B cell (primary cell): ENCODE results near the gene DYNC1I1. TPM values are rescaled to one million over a fixed set of nuclear protein-coding genes. Genes with fewer than 3 reads are reported as not detected.

Experiments used
- ATAC-seq: fragments of 200-7000 bp; cut with Tn5 transposase; one replicate; pipeline ENCODE4 v1.10.0; 2021; ENCODE audit warnings: low read depth, mild to moderate bottlenecking, moderate number of reproducible peaks, moderate library complexity
- CTCF ChIA-PET: fragments of 350-600 bp; sonication (Branson Sonifier 250); formaldehyde crosslinking; loops from one replicate; lab custom pipeline; 2021; ENCODE audit warnings: antibody characterized with exemption, inconsistent platforms; lab: Charles Lee
- POLR2A ChIA-PET: fragments of 350-600 bp; sonication (Branson Sonifier 250); formaldehyde crosslinking; loops from one replicate; lab custom pipeline; 2021; ENCODE audit warnings: antibody characterized with exemption; lab: Charles Lee
- DNase-seq: peaks from one replicate; pipeline ENCODE4 v3.0.0; 2013
- H2AFZ ChIP-seq: 2 replicates; pipeline ENCODE4 v1.6.1; 2012; ENCODE audit warnings: mild to moderate bottlenecking, low read depth, low read length; ENCODE audit not compliant: insufficient read depth, poor library complexity, severe bottlenecking
- H3K27ac ChIP-seq, 2 donors: 1 replicate in 1 of 2; 2 replicates in 1 of 2; pipeline ENCODE4 v1.5.1; 2012 to 2013; ENCODE audit warnings: low read length in 2 of 2, mild to moderate bottlenecking in 2 of 2, moderate library complexity in 1 of 2
- H3K27me3 ChIP-seq, 4 experiments: fragments of 200-600 bp in 1 of 4; sonication (generic) in 1 of 4; replicated peaks in 1 of 4; 1 replicate in 2 of 4; 2 replicates in 2 of 4; pipeline versions ENCODE4 v1.6.1 to v1.7.0; 2013 to 2016; ENCODE audit warnings: low read length in 3 of 4, mild to moderate bottlenecking in 2 of 4, mixed read lengths in 1 of 4, moderate library complexity in 1 of 4; ENCODE audit not compliant: insufficient read depth in 4 of 4, control insufficient read depth in 3 of 4; ENCODE audit errors: control extremely low read depth in 1 of 4
- H3K36me3 ChIP-seq, 2 experiments: replicated peaks in 1 of 2; 1 replicate in 1 of 2; 2 replicates in 1 of 2; pipeline versions ENCODE4 v1.6.1 to v1.7.1; 2013; ENCODE audit warnings: low read length in 1 of 2; ENCODE audit not compliant: insufficient read depth in 2 of 2, control insufficient read depth in 1 of 2; ENCODE audit errors: control extremely low read depth in 1 of 2, extremely low read depth in 1 of 2
- H3K4me1 ChIP-seq, 2 donors: fragments of 200-600 bp in 1 of 2; sonication (generic) in 1 of 2; 1 replicate in 1 of 2; 2 replicates in 1 of 2; pipeline versions ENCODE4 v1.5.1 to v1.6.1; 2013 to 2017; ENCODE audit warnings: low read length in 2 of 2; ENCODE audit not compliant: control insufficient read depth in 2 of 2, insufficient read depth in 2 of 2
- H3K4me2 ChIP-seq: replicated peaks from 2 replicates; pipeline ENCODE3; 2012; ENCODE audit warnings: mild to moderate bottlenecking, low read depth, low read length; ENCODE audit not compliant: poor library complexity, severe bottlenecking
- H3K4me3 ChIP-seq, 5 experiments: fragments of 200-600 bp in 1 of 5; sonication (generic) in 1 of 5; 1 replicate in 3 of 5; 2 replicates in 2 of 5; pipeline versions ENCODE4 v1.5.1 to v1.7.0; 2011 to 2016; ENCODE audit warnings: low read length in 4 of 5, mild to moderate bottlenecking in 4 of 5, low read depth in 2 of 5, control low read depth in 1 of 5, moderate library complexity in 1 of 5; ENCODE audit not compliant: insufficient read depth in 1 of 5; ENCODE audit errors: control extremely low read depth in 1 of 5, extremely low read depth in 1 of 5
- H3K79me2 ChIP-seq: fragments of 200-600 bp; sonication (generic); one replicate; pipeline ENCODE4 v1.6.0; 2016; ENCODE audit warnings: low read length; ENCODE audit not compliant: control insufficient read depth, insufficient read depth
- H3K9ac ChIP-seq: fragments of 200-600 bp; sonication (generic); 2 replicates; pipeline ENCODE4 v1.6.1; 2017; ENCODE audit warnings: mild to moderate bottlenecking, low read length, moderate library complexity
- H3K9me3 ChIP-seq, 3 donors: one replicate each; pipeline versions ENCODE4 v1.6.1 to v1.7.1; 2013; ENCODE audit warnings: low read length in 2 of 3; ENCODE audit not compliant: control insufficient read depth in 2 of 3, insufficient read depth in 1 of 3; ENCODE audit errors: control extremely low read depth in 1 of 3
- H4K20me1 ChIP-seq: 2 replicates; pipeline ENCODE4 v1.6.0; 2012; ENCODE audit warnings: mild to moderate bottlenecking, low read length; ENCODE audit not compliant: insufficient read depth, control insufficient read depth, poor library complexity, severe bottlenecking
- H3K27ac Mint-ChIP-seq: one replicate; pipeline ENCODE4 v1.8.0; 2021; ENCODE audit warnings: mixed read lengths
- H3K27me3 Mint-ChIP-seq: one replicate; pipeline ENCODE4 v1.8.0; 2021; ENCODE audit warnings: mixed read lengths
- H3K4me1 Mint-ChIP-seq: one replicate; pipeline ENCODE4 v1.8.0; 2021; ENCODE audit warnings: mixed read lengths
- H3K4me3 Mint-ChIP-seq: one replicate; pipeline ENCODE4 v1.8.0; 2021; ENCODE audit warnings: mixed read lengths
- H3K9me3 Mint-ChIP-seq: one replicate; pipeline ENCODE4 v1.8.0; 2022; ENCODE audit warnings: mixed read lengths; ENCODE audit not compliant: insufficient read depth
- EZH2 ChIP-seq: IDR thresholded peaks from 2 replicates; pipeline ENCODE4 v1.6.1; 2012; ENCODE audit warnings: borderline replicate concordance, low read depth, mild to moderate bottlenecking, moderate library complexity, low read length; ENCODE audit not compliant: insufficient read depth, poor library complexity, severe bottlenecking
- WGBS: methylation state at CpG from one replicate; pipeline ENCODE4 v1.1.5; 2013; ENCODE audit warnings: missing lambda C conversion rate; ENCODE audit not compliant: insufficient coverage; 5-methylcytosine and 5-hydroxymethylcytosine counted together
- intact Hi-C: fragments of 100-400 bp; cut with micrococcal nuclease; formaldehyde crosslinking; loops from one replicate; pipeline ENCODE4 v1.10.0; 2022
- polyA plus RNA-seq: library from polyadenylated mRNA; depleted of rRNA; stranded (reverse); fragments of >200 nt; gene quantifications from 2 replicates; pipeline ENCODE4 v1.2.3, GENCODE V29; 2012
- total RNA-seq, 2 donors: library from RNA; stranded (reverse); fragments of 120-200 nt in 1 of 2; gene quantifications; 1 replicate in 1 of 2; 2 replicates in 1 of 2; pipeline versions ENCODE4 v1.2.3 to v1.2.4, GENCODE V29; 2013 to 2022
- TF ChIP-seq, protein P1 (sequence below): fragments of 200-600 bp; IDR thresholded peaks from one replicate; pipeline ENCODE4 v1.8.0; 2022; ENCODE audit warnings: antibody characterized with exemption, mild to moderate bottlenecking

The DYNC1I1 gene
- total and polyA plus RNA-seq, 2 donors (not counting 1 experiment from before 2014, with no cell fraction given): not detected

DNA sequence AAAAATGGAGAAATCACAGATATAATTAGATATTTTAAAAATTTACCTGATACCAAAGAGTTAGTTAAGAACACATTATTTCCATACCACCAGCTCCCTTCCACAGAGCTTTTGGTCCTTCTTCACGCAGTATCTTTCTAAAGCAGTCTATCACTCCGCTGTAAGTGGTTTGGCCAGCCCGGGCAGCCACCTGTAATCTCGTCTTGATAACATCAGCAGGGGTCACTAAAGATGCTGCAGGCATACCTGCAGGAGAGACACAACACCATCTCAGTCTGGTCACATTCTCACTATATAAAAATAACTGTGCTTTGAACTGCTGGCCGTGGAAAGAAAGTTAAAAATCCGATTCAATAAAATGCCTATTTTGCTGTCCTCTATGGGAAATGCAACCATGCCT, 349.4 kb downstream of the DYNC1I1 start:
- Histone ChIP-seq H3K4me1 (no peaks in the 10 kb centered on the region), H3K79me2 (no peaks in the 10 kb centered on the region), H3K4me2 (no peak overlapping the region), H3K4me3 (no peak overlapping the region), H4K20me1 (no peaks in the 10 kb centered on the region), H3K27ac (no peak overlapping the region), H3K9me3 (no peaks in the 10 kb centered on the region), H2AFZ (no peak overlapping the region), H3K27me3 (no peaks in the 10 kb centered on the region), H3K36me3 (peaks cover 0 to 8% of the 10 kb centered on the region in 2 experiments), H3K9ac (no peak overlapping the region)
- ChIA-PET POLR2A (no interaction called here), CTCF (no interaction called here)
- Mint-ChIP-seq H3K27ac (no peak overlapping the region), H3K9me3 (no peaks in the 10 kb centered on the region), H3K27me3 (no peaks in the 10 kb centered on the region), H3K4me1 (no peaks in the 10 kb centered on the region), H3K4me3 (no peak overlapping the region)
- intact Hi-C loops: no loop called here
- 96% methylated on average over 3 of the region's 6 CpGs for WGBS
- ATAC-seq (no peak), DNase-seq (no peak)
- TF ChIP-seq, protein P1, sequence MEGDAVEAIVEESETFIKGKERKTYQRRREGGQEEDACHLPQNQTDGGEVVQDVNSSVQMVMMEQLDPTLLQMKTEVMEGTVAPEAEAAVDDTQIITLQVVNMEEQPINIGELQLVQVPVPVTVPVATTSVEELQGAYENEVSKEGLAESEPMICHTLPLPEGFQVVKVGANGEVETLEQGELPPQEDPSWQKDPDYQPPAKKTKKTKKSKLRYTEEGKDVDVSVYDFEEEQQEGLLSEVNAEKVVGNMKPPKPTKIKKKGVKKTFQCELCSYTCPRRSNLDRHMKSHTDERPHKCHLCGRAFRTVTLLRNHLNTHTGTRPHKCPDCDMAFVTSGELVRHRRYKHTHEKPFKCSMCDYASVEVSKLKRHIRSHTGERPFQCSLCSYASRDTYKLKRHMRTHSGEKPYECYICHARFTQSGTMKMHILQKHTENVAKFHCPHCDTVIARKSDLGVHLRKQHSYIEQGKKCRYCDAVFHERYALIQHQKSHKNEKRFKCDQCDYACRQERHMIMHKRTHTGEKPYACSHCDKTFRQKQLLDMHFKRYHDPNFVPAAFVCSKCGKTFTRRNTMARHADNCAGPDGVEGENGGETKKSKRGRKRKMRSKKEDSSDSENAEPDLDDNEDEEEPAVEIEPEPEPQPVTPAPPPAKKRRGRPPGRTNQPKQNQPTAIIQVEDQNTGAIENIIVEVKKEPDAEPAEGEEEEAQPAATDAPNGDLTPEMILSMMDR: no peak
- TF ChIP-seq EZH2: no peak

GRCh38 chr7:96122746-96123145, 350.4 kb downstream of the DYNC1I1 start:
- no peaks in the 10 kb centered on the region for H3K9me3 ChIP-seq
- no peak for ATAC-seq
- no CpG with 5 or more reads among the region's 2 CpGs for WGBS
- no peaks in the 10 kb centered on the region for H3K27me3 Mint-ChIP-seq
- no peak overlapping the region for H3K4me3 Mint-ChIP-seq
- no peaks in the 10 kb centered on the region for H3K9me3 Mint-ChIP-seq
- no peak overlapping the region for H3K27ac Mint-ChIP-seq
- peaks cover 0 to 8% of the 10 kb centered on the region in 2 experiments for H3K36me3 ChIP-seq
- TF ChIP-seq, protein P1: no peak
- TF ChIP-seq EZH2: no peak
- no peak overlapping the region for H2AFZ ChIP-seq
- no peaks in the 10 kb centered on the region for H3K27me3 ChIP-seq
- ChIA-PET POLR2A (no interaction called here), CTCF (no interaction called here)
- H3K4me3 ChIP-seq: no peak overlapping the region
- no peak overlapping the region for H3K4me2 ChIP-seq
- DNase-seq: no peak
- no peaks in the 10 kb centered on the region for H3K4me1 Mint-ChIP-seq
- H3K27ac ChIP-seq: no peak overlapping the region
- no peak overlapping the region for H3K9ac ChIP-seq
- H3K79me2 ChIP-seq: no peaks in the 10 kb centered on the region
- no peaks in the 10 kb centered on the region for H4K20me1 ChIP-seq
- intact Hi-C loops: no loop called here
- no peaks in the 10 kb centered on the region for H3K4me1 ChIP-seq
